ENCODE results near the gene MTG2. TPM values are rescaled to one million over a fixed set of nuclear protein-coding genes. Genes with fewer than 3 reads are reported as not detected.

The MTG2 gene
- total and polyA plus RNA-seq, 2 experiments from 2014 or later: 11.3 to 11.7 TPM

DNA sequence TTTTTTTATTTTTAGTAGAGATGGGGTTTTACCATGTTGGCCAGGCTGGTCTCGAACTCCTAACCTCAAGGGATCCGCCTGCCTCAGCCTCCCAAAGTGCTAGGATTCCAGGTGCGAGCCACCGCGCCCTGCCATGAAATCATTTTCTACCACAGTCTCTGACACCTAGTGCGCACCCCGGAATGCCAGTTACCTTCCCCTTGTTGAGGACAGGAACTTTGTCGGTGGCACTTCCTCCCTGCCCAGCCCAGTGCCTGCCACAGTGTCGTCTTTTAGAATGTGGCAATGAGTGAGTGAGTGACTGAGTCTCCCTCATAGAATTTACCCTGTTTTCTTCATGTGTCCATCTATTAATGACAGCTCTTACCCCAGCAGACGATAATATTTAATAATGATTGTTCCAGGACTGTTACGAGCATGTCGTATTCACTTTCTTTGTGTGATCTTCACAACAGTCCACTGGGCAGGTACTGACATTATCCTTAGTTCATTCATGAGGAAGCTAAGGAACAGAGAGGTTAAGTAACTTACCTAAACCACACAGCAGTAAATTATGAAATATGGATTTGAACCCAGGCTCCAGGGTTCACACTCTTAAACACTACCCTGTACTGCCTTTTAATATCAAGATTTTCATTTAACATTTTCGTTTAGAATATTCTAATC is 57.3 kb downstream of the MTG2 start:
- H3K4me1 Mint-ChIP-seq: peaks cover 10% of the 10 kb centered on the region; the same call in 2 of the 3 replicates
- H3K27me3 Mint-ChIP-seq (ENCODE audit: insufficient read depth, low read depth, poor library complexity): peaks cover 11% of the 10 kb centered on the region
- H3K4me2 ChIP-seq: no peak overlapping the region
- H3K79me2 ChIP-seq (replicated peaks; ENCODE audit: insufficient read depth): peaks cover 61% of the 10 kb centered on the region
- peaks cover 5% of the 10 kb centered on the region; the same call in 1 of the 3 replicates for H3K36me3 Mint-ChIP-seq (ENCODE audit: low read depth)
- H3K36me3 ChIP-seq (ENCODE audit: insufficient read depth): no peaks in the 10 kb centered on the region
- H3F3A ChIP-seq (replicated peaks; ENCODE audit: low read depth): 0 out of 2 replicates have a peak, but pooled peaks cover 3% of the 10 kb centered on the region
- no peaks in the 10 kb centered on the region for H3K27me3 ChIP-seq (ENCODE audit: insufficient read depth)
- H4K20me1 ChIP-seq (replicated peaks; ENCODE audit: insufficient read depth): peaks cover 27% of the 10 kb centered on the region
- ATAC-seq (no peak), DNase-seq (ENCODE audit: low spot score) (no peak)
- H3K27ac ChIP-seq (ENCODE audit: low read depth): no peak overlapping the region
- peaks cover 9% of the 10 kb centered on the region for H3K4me1 ChIP-seq (ENCODE audit: insufficient read depth)
- 0 out of 2 replicates have a peak overlapping the region, but pooled peaks have one; percentile 83 for H3K4me3 ChIP-seq
- no peaks in the 10 kb centered on the region for H3K9me3 Mint-ChIP-seq
- H3K27ac Mint-ChIP-seq: no peak overlapping the region
- H3K9me2 ChIP-seq (ENCODE audit: insufficient read depth): no peaks in the 10 kb centered on the region
- H3K4me3 Mint-ChIP-seq: peak overlapping the region; percentile 83
- no peak for TF ChIP-seq ZNF114 (CRISPR knock-in tag; IDR thresholded peaks at IDR 0.05)
- no peak for TF ChIP-seq CREB1 (CRISPR knock-in tag; IDR thresholded peaks at IDR 0.05; ENCODE audit: low read depth)
- no peak overlapping the region for H2AFZ ChIP-seq

DNA sequence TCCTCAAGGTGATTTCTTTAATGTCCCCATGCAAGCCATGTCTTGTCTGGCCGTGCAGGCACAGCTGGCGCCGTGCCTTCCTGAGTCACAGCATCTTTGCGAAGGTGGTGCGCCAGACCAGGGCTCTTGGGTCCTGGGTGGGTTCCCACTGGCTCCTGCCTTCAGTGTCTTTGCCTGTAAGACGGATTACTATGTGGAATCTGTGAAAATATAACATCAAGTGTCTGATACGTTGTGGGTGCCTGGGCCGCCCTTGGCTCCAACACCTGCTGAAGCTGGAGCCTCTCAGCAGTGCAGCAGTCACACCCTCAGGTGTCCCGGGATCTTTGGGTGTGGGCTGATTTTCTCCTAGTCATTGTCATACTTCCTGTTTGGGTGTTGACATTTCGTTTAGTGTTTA is 58.7 kb downstream of the MTG2 start:
- Mint-ChIP-seq H3K9me3 (no peaks in the 10 kb centered on the region), H3K4me1 (peaks cover 10% of the 10 kb centered on the region), H3K27ac (no peak overlapping the region), H3K4me3 (no peak overlapping the region), H3K36me3 (ENCODE audit: low read depth) (peaks cover 5% of the 10 kb centered on the region; the same call in 1 of the 3 replicates), H3K27me3 (ENCODE audit: insufficient read depth, low read depth, poor library complexity) (peaks cover 9% of the 10 kb centered on the region)
- H3K4me1 ChIP-seq (ENCODE audit: insufficient read depth): peaks cover 9% of the 10 kb centered on the region
- H2AFZ ChIP-seq: no peak overlapping the region
- H4K20me1 ChIP-seq (replicated peaks; ENCODE audit: insufficient read depth): peaks cover 27% of the 10 kb centered on the region
- H3K36me3 ChIP-seq (ENCODE audit: insufficient read depth): no peaks in the 10 kb centered on the region
- H3K4me3 ChIP-seq: no peak overlapping the region
- no peak overlapping the region for H3K4me2 ChIP-seq
- peak overlapping the region; percentile 63; the same call in 1 of the 2 replicates for H3K27ac ChIP-seq (ENCODE audit: low read depth)
- no peaks in the 10 kb centered on the region for H3K27me3 ChIP-seq (ENCODE audit: insufficient read depth)
- no peaks in the 10 kb centered on the region for H3K9me2 ChIP-seq (ENCODE audit: insufficient read depth)
- H3K79me2 ChIP-seq (replicated peaks; ENCODE audit: insufficient read depth): peaks cover 74% of the 10 kb centered on the region
- 0 out of 2 replicates have a peak, but pooled peaks cover 3% of the 10 kb centered on the region for H3F3A ChIP-seq (replicated peaks; ENCODE audit: low read depth)
- no peak for ATAC-seq
- DNase-seq (ENCODE audit: low spot score): no peak
- TF ChIP-seq ZNF114 (CRISPR knock-in tag; IDR thresholded peaks at IDR 0.05) (no peak), POLR2AphosphoS5 (IDR thresholded peaks at IDR 0.05; ENCODE audit: low read depth) (no peak), JUNB (IDR thresholded peaks at IDR 0.05; ENCODE audit: unreplicated experiment) (no peak), CTCF (conservative IDR thresholded peaks at IDR 0.05; ENCODE audit: low read depth in 2 of 2) (no peak), EZH2 (IDR thresholded peaks at IDR 0.05; ENCODE audit: low read depth, unreplicated experiment) (no peak), EZH2phosphoT487 (IDR thresholded peaks at IDR 0.05; ENCODE audit: unreplicated experiment) (no peak)
- TF ChIP-seq, protein P1, sequence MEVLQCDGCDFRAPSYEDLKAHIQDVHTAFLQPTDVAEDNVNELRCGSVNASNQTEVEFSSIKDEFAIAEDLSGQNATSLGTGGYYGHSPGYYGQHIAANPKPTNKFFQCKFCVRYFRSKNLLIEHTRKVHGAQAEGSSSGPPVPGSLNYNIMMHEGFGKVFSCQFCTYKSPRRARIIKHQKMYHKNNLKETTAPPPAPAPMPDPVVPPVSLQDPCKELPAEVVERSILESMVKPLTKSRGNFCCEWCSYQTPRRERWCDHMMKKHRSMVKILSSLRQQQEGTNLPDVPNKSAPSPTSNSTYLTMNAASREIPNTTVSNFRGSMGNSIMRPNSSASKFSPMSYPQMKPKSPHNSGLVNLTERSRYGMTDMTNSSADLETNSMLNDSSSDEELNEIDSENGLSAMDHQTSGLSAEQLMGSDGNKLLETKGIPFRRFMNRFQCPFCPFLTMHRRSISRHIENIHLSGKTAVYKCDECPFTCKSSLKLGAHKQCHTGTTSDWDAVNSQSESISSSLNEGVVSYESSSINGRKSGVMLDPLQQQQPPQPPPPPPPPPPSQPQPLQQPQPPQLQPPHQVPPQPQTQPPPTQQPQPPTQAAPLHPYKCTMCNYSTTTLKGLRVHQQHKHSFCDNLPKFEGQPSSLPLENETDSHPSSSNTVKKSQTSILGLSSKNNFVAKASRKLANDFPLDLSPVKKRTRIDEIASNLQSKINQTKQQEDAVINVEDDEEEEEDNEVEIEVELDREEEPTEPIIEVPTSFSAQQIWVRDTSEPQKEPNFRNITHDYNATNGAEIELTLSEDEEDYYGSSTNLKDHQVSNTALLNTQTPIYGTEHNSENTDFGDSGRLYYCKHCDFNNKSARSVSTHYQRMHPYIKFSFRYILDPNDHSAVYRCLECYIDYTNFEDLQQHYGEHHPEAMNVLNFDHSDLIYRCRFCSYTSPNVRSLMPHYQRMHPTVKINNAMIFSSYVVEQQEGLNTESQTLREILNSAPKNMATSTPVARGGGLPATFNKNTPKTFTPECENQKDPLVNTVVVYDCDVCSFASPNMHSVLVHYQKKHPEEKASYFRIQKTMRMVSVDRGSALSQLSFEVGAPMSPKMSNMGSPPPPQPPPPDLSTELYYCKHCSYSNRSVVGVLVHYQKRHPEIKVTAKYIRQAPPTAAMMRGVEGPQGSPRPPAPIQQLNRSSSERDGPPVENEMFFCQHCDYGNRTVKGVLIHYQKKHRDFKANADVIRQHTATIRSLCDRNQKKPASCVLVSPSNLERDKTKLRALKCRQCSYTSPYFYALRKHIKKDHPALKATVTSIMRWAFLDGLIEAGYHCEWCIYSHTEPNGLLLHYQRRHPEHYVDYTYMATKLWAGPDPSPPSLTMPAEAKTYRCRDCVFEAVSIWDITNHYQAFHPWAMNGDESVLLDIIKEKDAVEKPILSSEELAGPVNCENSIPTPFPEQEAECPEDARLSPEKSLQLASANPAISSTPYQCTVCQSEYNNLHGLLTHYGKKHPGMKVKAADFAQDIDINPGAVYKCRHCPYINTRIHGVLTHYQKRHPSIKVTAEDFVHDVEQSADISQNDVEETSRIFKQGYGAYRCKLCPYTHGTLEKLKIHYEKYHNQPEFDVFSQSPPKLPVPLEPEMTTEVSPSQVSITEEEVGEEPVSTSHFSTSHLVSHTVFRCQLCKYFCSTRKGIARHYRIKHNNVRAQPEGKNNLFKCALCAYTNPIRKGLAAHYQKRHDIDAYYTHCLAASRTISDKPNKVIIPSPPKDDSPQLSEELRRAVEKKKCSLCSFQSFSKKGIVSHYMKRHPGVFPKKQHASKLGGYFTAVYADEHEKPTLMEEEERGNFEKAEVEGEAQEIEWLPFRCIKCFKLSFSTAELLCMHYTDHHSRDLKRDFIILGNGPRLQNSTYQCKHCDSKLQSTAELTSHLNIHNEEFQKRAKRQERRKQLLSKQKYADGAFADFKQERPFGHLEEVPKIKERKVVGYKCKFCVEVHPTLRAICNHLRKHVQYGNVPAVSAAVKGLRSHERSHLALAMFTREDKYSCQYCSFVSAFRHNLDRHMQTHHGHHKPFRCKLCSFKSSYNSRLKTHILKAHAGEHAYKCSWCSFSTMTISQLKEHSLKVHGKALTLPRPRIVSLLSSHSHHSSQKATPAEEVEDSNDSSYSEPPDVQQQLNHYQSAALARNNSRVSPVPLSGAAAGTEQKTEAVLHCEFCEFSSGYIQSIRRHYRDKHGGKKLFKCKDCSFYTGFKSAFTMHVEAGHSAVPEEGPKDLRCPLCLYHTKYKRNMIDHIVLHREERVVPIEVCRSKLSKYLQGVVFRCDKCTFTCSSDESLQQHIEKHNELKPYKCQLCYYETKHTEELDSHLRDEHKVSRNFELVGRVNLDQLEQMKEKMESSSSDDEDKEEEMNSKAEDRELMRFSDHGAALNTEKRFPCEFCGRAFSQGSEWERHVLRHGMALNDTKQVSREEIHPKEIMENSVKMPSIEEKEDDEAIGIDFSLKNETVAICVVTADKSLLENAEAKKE (CRISPR knock-in tag; IDR thresholded peaks at IDR 0.05): no peak
- TF ChIP-seq, protein P2, sequence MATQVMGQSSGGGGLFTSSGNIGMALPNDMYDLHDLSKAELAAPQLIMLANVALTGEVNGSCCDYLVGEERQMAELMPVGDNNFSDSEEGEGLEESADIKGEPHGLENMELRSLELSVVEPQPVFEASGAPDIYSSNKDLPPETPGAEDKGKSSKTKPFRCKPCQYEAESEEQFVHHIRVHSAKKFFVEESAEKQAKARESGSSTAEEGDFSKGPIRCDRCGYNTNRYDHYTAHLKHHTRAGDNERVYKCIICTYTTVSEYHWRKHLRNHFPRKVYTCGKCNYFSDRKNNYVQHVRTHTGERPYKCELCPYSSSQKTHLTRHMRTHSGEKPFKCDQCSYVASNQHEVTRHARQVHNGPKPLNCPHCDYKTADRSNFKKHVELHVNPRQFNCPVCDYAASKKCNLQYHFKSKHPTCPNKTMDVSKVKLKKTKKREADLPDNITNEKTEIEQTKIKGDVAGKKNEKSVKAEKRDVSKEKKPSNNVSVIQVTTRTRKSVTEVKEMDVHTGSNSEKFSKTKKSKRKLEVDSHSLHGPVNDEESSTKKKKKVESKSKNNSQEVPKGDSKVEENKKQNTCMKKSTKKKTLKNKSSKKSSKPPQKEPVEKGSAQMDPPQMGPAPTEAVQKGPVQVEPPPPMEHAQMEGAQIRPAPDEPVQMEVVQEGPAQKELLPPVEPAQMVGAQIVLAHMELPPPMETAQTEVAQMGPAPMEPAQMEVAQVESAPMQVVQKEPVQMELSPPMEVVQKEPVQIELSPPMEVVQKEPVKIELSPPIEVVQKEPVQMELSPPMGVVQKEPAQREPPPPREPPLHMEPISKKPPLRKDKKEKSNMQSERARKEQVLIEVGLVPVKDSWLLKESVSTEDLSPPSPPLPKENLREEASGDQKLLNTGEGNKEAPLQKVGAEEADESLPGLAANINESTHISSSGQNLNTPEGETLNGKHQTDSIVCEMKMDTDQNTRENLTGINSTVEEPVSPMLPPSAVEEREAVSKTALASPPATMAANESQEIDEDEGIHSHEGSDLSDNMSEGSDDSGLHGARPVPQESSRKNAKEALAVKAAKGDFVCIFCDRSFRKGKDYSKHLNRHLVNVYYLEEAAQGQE (IDR thresholded peaks at IDR 0.05; ENCODE audit: unreplicated experiment): no peak

Measured in GM23338 (cell line).